H1 (cell line): ENCODE measurements around the gene GDF2. TPM values are rescaled to one million over a fixed set of nuclear protein-coding genes. Genes with fewer than 3 reads are reported as not detected.

ENCODE experiments used
- CTCF ChIA-PET: fragments of 300-600 bp; sonication (Branson Sonifier 250); formaldehyde crosslinking; loops from one replicate; lab custom pipeline; 2021; ENCODE audit not compliant: partially characterized antibody; lab: Charles Lee
- POLR2A ChIA-PET: fragments of 300-600 bp; sonication (Branson Sonifier 250); formaldehyde crosslinking; loops from one replicate; lab custom pipeline; 2021; ENCODE audit warnings: inconsistent platforms; ENCODE audit not compliant: partially characterized antibody; lab: Charles Lee
- DNase-seq, 2 experiments: peaks; one replicate each; pipeline versions ENCODE4 v3.0.0 to v3.0.0-alpha.2; 2010 to 2022; ENCODE audit warnings: low spot score in 2 of 2, low read depth in 1 of 2, mixed read lengths in 1 of 2
- FAIRE-seq: peaks from 2 replicates; lab custom pipeline; 2011; peaks lifted over from hg19 to GRCh38; lab: Jason Lieb, UNC
- H2AFZ ChIP-seq: 2 replicates; pipeline ENCODE4 v1.8.1; 2012; ENCODE audit warnings: low read length, inconsistent platforms
- H2AK5ac ChIP-seq: 2 replicates; pipeline ENCODE4 v1.6.1; 2013; ENCODE audit warnings: low read depth, low read length
- H2BK120ac ChIP-seq: replicated peaks from 2 replicates; pipeline ENCODE3; 2013; ENCODE audit warnings: low read depth, low read length, inconsistent platforms
- H2BK12ac ChIP-seq: 2 replicates; pipeline ENCODE4 v1.6.1; 2013; ENCODE audit warnings: low read depth, low read length
- H2BK15ac ChIP-seq: 2 replicates; pipeline ENCODE4 v1.6.1; 2013; ENCODE audit warnings: low read length
- H2BK20ac ChIP-seq: 2 replicates; pipeline ENCODE4 v1.6.1; 2013; ENCODE audit warnings: low read length
- H2BK5ac ChIP-seq: 2 replicates; pipeline ENCODE4 v1.6.1; 2013; ENCODE audit warnings: low read depth, low read length
- H3K14ac ChIP-seq: 2 replicates; pipeline ENCODE4 v1.6.1; 2013; ENCODE audit warnings: inconsistent platforms; ENCODE audit not compliant: insufficient read length
- H3K18ac ChIP-seq: 2 replicates; pipeline ENCODE4 v1.6.1; 2013; ENCODE audit warnings: low read length; ENCODE audit errors: extremely low read depth
- H3K23ac ChIP-seq: 2 replicates; pipeline ENCODE4 v1.6.1; 2013; ENCODE audit warnings: inconsistent platforms; ENCODE audit not compliant: insufficient read length
- H3K23me2 ChIP-seq: 2 replicates; pipeline ENCODE4 v1.6.1; 2013; ENCODE audit warnings: low read depth, low read length
- H3K27ac ChIP-seq: 2 replicates; pipeline ENCODE4 v1.6.1; 2011; ENCODE audit warnings: low read depth, low read length, inconsistent platforms
- H3K27me3 ChIP-seq, 4 experiments: replicated peaks in 1 of 4; 1 replicate in 1 of 4; 2 replicates in 3 of 4; pipeline versions ENCODE4 v1.6.1 to v1.8.1; 2011 to 2013; ENCODE audit warnings: low read length in 3 of 4, mild to moderate bottlenecking in 3 of 4, inconsistent platforms in 2 of 4, mixed read lengths in 2 of 4, moderate library complexity in 1 of 4; ENCODE audit not compliant: control insufficient read depth in 3 of 4, insufficient read depth in 3 of 4; ENCODE audit errors: extremely low read depth in 1 of 4
- H3K36me3 ChIP-seq, 4 experiments: 2 replicates each; pipeline versions ENCODE4 v1.6.1 to v1.8.1; 2011 to 2013; ENCODE audit warnings: mild to moderate bottlenecking in 4 of 4, low read length in 3 of 4, moderate library complexity in 2 of 4, control low read depth in 1 of 4, inconsistent platforms in 1 of 4; ENCODE audit not compliant: insufficient read depth in 4 of 4, control insufficient read depth in 2 of 4
- H3K4ac ChIP-seq: replicated peaks from 2 replicates; pipeline ENCODE3; 2013; ENCODE audit warnings: low read length, low read depth, mixed read lengths, inconsistent platforms; ENCODE audit not compliant: insufficient read length
- H3K4me1 ChIP-seq, 4 experiments: replicated peaks in 1 of 4; 1 replicate in 1 of 4; 2 replicates in 3 of 4; pipeline versions ENCODE4 v1.6.1 to v1.8.1; 2011 to 2013; ENCODE audit warnings: low read length in 3 of 4, inconsistent platforms in 2 of 4, mixed read lengths in 1 of 4; ENCODE audit not compliant: insufficient read depth in 4 of 4, control insufficient read depth in 3 of 4
- H3K4me2 ChIP-seq, 2 experiments: 2 replicates each; pipeline versions ENCODE4 v1.6.1 to v1.8.1; 2011 to 2013; ENCODE audit warnings: low read depth in 2 of 2, low read length in 2 of 2, control low read depth in 1 of 2, inconsistent platforms in 1 of 2, mild to moderate bottlenecking in 1 of 2; ENCODE audit not compliant: insufficient read depth in 1 of 2
- H3K4me3 ChIP-seq, 4 experiments: fragments of 200-600, 300-600 bp in 1 of 4; sonication (generic), shearing (Covaris generic), sonication (Bioruptor Twin) in 1 of 4; 2 replicates each; pipeline versions ENCODE4 v1.5.1 to v1.8.1; 2011 to 2016; ENCODE audit warnings: low read length in 4 of 4, low read depth in 3 of 4, control low read depth in 2 of 4, inconsistent platforms in 2 of 4, mild to moderate bottlenecking in 2 of 4, mixed read lengths in 1 of 4, moderate library complexity in 1 of 4; ENCODE audit not compliant: insufficient read depth in 2 of 4; ENCODE audit errors: extremely low read depth in 1 of 4
- H3K56ac ChIP-seq: replicated peaks from 2 replicates; pipeline ENCODE3; 2013; ENCODE audit warnings: low read depth, mild to moderate bottlenecking, mixed read lengths, low read length, inconsistent platforms; ENCODE audit not compliant: insufficient read length
- H3K79me1 ChIP-seq: 2 replicates; pipeline ENCODE4 v1.6.1; 2013; ENCODE audit warnings: low read depth, low read length, control low read depth
- H3K79me2 ChIP-seq, 2 experiments: 2 replicates each; pipeline versions ENCODE4 v1.6.1 to v1.8.1; 2012 to 2013; ENCODE audit warnings: low read length in 2 of 2, mild to moderate bottlenecking in 2 of 2, inconsistent platforms in 1 of 2; ENCODE audit not compliant: insufficient read depth in 2 of 2, control insufficient read depth in 1 of 2
- H3K9ac ChIP-seq, 4 experiments: replicated peaks in 1 of 4; 1 replicate in 1 of 4; 2 replicates in 3 of 4; pipeline versions ENCODE4 v1.6.1 to v1.8.1; 2011 to 2013; ENCODE audit warnings: low read depth in 3 of 4, low read length in 3 of 4, control low read depth in 2 of 4, mild to moderate bottlenecking in 2 of 4, moderate library complexity in 2 of 4, inconsistent platforms in 1 of 4; ENCODE audit errors: extremely low read depth in 1 of 4
- H3K9me3 ChIP-seq, 2 experiments: 2 replicates each; pipeline versions ENCODE4 v1.6.1 to v1.8.1; 2012 to 2013; ENCODE audit warnings: mild to moderate bottlenecking in 2 of 2, moderate library complexity in 2 of 2, control low read depth in 1 of 2, inconsistent platforms in 1 of 2, low read depth in 1 of 2, low read length in 1 of 2, mixed read lengths in 1 of 2; ENCODE audit not compliant: insufficient read depth in 2 of 2
- H4K20me1 ChIP-seq, 2 experiments: replicated peaks in 1 of 2; 2 replicates each; pipeline versions ENCODE3 to v1.8.1; 2011 to 2013; ENCODE audit warnings: inconsistent platforms in 2 of 2, low read length in 2 of 2, mild to moderate bottlenecking in 1 of 2; ENCODE audit not compliant: insufficient read depth in 2 of 2, control insufficient read depth in 1 of 2
- H4K5ac ChIP-seq: 2 replicates; pipeline ENCODE4 v1.6.1; 2013; ENCODE audit warnings: low read length, low read depth, mixed read lengths, inconsistent platforms; ENCODE audit not compliant: insufficient read length
- H4K8ac ChIP-seq: 2 replicates; pipeline ENCODE4 v1.8.0; 2013; ENCODE audit warnings: mild to moderate bottlenecking, moderate library complexity, low read length, inconsistent platforms; ENCODE audit not compliant: insufficient read depth; ENCODE audit errors: extremely low read depth
- H4K91ac ChIP-seq: replicated peaks from 2 replicates; pipeline ENCODE3; 2013; ENCODE audit warnings: low read length, mixed read lengths, inconsistent platforms; ENCODE audit not compliant: insufficient read length
- ASH2L ChIP-seq: fragments of 200-600, 300-600 bp; sonication (generic); IDR thresholded peaks from one replicate; pipeline ENCODE4 v1.7.1; 2017; ENCODE audit warnings: low read length
- ATF2 ChIP-seq: IDR thresholded peaks from 2 replicates; pipeline ENCODE4 v1.6.1; 2012; ENCODE audit warnings: low read length, inconsistent platforms
- BCL11A ChIP-seq, 2 experiments: IDR thresholded peaks; one replicate each; pipeline ENCODE4 v1.6.1; 2011; ENCODE audit warnings: low read depth in 2 of 2, low read length in 2 of 2, mild to moderate bottlenecking in 2 of 2
- CBX8 ChIP-seq: fragments of 300-800, 300-1000 bp; sonication (generic); IDR thresholded peaks from 2 replicates; pipeline ENCODE4 v1.7.1; 2016; ENCODE audit warnings: low read depth, low read length, borderline replicate concordance
- EP300 ChIP-seq, 2 experiments: IDR thresholded peaks; 1 replicate in 1 of 2; 2 replicates in 1 of 2; pipeline ENCODE4 v1.6.1; 2011 to 2012; ENCODE audit warnings: low read depth in 2 of 2, low read length in 2 of 2, mild to moderate bottlenecking in 2 of 2, borderline replicate concordance in 1 of 2, inconsistent platforms in 1 of 2, moderate library complexity in 1 of 2
- KDM5A ChIP-seq: fragments of 200-600 bp; IDR thresholded peaks from 2 replicates; pipeline ENCODE4 v1.7.1; 2012; ENCODE audit warnings: mild to moderate bottlenecking, low read length, inconsistent platforms, mixed read lengths
- MAX ChIP-seq: IDR thresholded peaks from 2 replicates; pipeline ENCODE4 v1.6.1; 2012; ENCODE audit warnings: inconsistent platforms
- POU5F1 ChIP-seq: IDR thresholded peaks from 2 replicates; pipeline ENCODE4 v1.6.1; 2011; ENCODE audit warnings: low read depth, mild to moderate bottlenecking, low read length, moderate library complexity
- SIRT6 ChIP-seq: IDR thresholded peaks from one replicate; pipeline ENCODE4 v1.7.1; 2012; ENCODE audit warnings: low read length, inconsistent platforms
- SP4 ChIP-seq: IDR thresholded peaks from 2 replicates; pipeline ENCODE4 v1.6.1; 2012; ENCODE audit warnings: low read length, inconsistent platforms
- SUZ12 ChIP-seq: fragments of 200-600 bp; sonication (generic); IDR thresholded peaks from 2 replicates; pipeline ENCODE4 v1.6.1; 2012; ENCODE audit warnings: mild to moderate bottlenecking, inconsistent platforms, low read length, moderate library complexity, mixed read lengths
- WGBS, 2 experiments: shearing (Covaris generic) in 1 of 2; methylation state at CpG; one replicate each; pipeline versions ENCODE4 v1.1.6 to v1.1.7; 2013 to 2015; ENCODE audit warnings: low lambda C conversion rate in 2 of 2, mixed read lengths in 2 of 2, inconsistent platforms in 1 of 2, low coverage in 1 of 2, missing lambda C conversion rate in 1 of 2; ENCODE audit not compliant: insufficient replicate concordance in 2 of 2, insufficient coverage in 1 of 2, insufficient read length in 1 of 2; ENCODE audit errors: extremely low coverage in 1 of 2, missing lambda C conversion rate in 1 of 2; 5-methylcytosine and 5-hydroxymethylcytosine counted together
- polyA plus RNA-seq, 7 experiments: library from polyadenylated mRNA; depleted of rRNA in 3 of 7; stranded (reverse) in 5 of 7; unstranded in 2 of 7; fragments of >200 nt in 5 of 7; fragments of 200-250 nt in 2 of 7; gene quantifications; 1 replicate in 5 of 7; 2 replicates in 1 of 7; 4 replicates in 1 of 7; pipeline versions ENCODE4 v1.2.1 to v1.2.3, GENCODE V29; 2011 to 2013; ENCODE audit warnings: missing spikeins in 2 of 7, mixed read lengths in 2 of 7
- total RNA-seq: library from RNA; stranded (reverse); fragmentation: NEBNext Ultra II Directional; extraction: Animal tissue kit (Norgen Biotek cat#: 25700); gene quantifications from 2 replicates; pipeline ENCODE4 v1.2.1, GENCODE V29; 2021

Gene GDF2
- total and polyA plus RNA-seq, 2 of the 8 experiments (the other 6 are each of a cell fraction or from before 2014, with no cell fraction given), result not detected

GRCh38 chr10:47300429-47300931 lies 21.8 kb upstream of the GDF2 start:
- Histone ChIP-seq H3K4me3 (peak overlapping the region; percentile 45 to 64 (median 49)), H3K23me2 (peaks cover 11% of the 10 kb centered on the region; the same call in 1 of the 2 replicates), H3K27ac (no peak overlapping the region), H2BK15ac (no peak overlapping the region), H2BK12ac (no peak overlapping the region), H2BK5ac (no peak overlapping the region), H3K4me2 (peak overlapping the region; percentile 69 to 80), H3K9me3 (no peaks in the 10 kb centered on the region), H4K5ac (no peak overlapping the region), H2BK20ac (no peak overlapping the region), H2AK5ac (no peak overlapping the region), H3K23ac (no peak overlapping the region), H4K8ac (no peak overlapping the region), H2AFZ (no peak overlapping the region; the same call in 1 of the 2 replicates), H3K18ac (no peak overlapping the region), H4K91ac (no peak overlapping the region), H3K56ac (no peak overlapping the region), H3K9ac (no peak overlapping the region), H2BK120ac (no peak overlapping the region), H3K4me1 (peaks cover 0 to 4% (median 2%) of the 10 kb centered on the region in 4 experiments; a peak in 1 of 7 replicates), H4K20me1 (no peaks in the 10 kb centered on the region), H3K79me2 (no peaks in the 10 kb centered on the region), H3K79me1 (no peaks in the 10 kb centered on the region), H3K14ac (no peak overlapping the region), H3K36me3 (no peaks in the 10 kb centered on the region), H3K4ac (no peak overlapping the region), H3K27me3 (peaks cover 4 to 42% (median 34%) of the 10 kb centered on the region in 4 experiments)
- FAIRE-seq, result no peak
- WGBS, 2 experiments, result 7% methylated on average over 20 of the region's 57 CpGs; no CpG with 5 or more reads in 1 of the 2 experiments
- CTCF ChIA-PET, result interaction anchor here (0.9 to 4.3 kb wide), 8 partner anchors 9 to 270 kb away, joined by 3 to 24 read pairs (median 4); no protein-coding TSS in a partner anchor
- POLR2A ChIA-PET, result no interaction called here
- peak in 1 of 2 experiments; percentile 63 for DNase-seq
- TF ChIP-seq SUZ12 (peak; percentile 74; the same call in 1 of the 2 replicates), ATF2 (no peak), SP4 (no peak), BCL11A (IDR thresholded peaks at IDR 0.05; ENCODE audit: low read depth in 2 of 2, low read length in 2 of 2) (no peak), EP300 (IDR thresholded peaks at IDR 0.05; ENCODE audit: borderline replicate concordance in 1 of 2, low read depth in 2 of 2, low read length in 2 of 2) (no peak), POU5F1 (no peak), KDM5A (no peak), MAX (peak; percentile 78), CBX8 (no peak), SIRT6 (no peak), ASH2L (peak; percentile 70)
